ENCODE data around the gene IRF1.
"Not testable (repeated sequence)": the region's sequence is repeated elsewhere in the genome, so short reads cannot be mapped to it uniquely, and the experiment has no call there.

IRF1 gene

DNA sequence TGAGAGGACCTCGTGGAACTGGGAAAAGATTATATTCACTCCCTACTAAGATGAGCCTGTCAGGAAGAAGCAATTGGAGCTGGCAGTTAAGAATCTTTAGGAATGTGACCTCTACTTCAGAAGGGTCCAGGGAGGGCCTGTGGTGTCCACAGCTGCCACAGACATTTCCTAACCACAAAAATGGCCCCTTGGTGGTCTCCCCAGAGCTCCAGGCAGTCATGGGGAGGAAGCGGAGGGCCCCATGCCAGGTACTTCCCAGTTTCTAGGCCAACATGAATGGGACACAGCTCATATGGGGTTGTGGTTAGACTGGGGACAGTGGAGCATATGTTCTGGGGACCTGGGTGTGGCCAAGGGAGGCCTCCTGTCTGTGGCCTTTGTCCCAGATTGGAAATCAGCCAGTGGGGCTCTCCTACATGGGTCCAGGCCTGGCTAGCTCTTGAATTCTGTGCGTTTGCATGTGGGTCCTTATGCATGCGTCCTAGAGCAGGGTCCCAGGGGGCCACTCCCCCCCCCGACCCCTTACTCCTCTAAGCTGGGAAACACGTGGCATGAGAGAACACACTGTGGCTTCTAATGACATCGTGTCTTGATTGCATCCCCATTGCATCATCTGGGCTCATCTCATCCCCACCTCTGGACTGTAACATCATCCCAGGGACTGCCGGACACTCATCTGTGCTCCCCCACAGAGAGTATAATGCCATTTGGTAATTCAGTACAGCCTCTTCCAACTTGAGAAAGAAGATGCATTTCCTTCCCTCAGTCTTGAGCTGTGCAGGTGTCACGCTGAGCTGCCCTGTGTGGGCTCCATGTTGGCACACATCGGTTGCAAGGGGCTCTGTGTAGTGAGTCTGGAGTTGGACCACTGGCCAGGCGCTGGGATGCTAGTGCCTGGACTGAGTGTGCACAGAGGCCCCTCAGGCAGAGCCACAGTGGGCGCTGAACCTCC lies 31.3 kb downstream of the IRF1 start:
- DNase-seq: no peak

DNA sequence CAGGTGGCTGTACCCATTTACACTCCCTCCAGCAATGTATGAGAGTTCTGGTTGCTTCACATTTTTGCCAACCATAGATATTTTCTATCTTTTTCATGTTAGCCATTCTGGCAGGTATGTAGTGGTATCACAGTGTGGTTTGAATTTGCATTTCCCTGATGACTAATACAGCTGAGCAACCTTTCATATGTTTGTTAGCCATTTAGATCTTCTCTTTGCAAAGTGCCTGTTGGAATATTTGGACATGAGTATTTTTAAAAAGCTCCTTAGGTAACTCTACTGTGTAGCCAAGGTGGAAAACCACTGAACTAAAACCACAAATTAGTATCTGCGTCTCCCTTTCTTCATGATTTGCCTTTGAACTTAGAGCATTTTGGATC lies 31.9 kb downstream of the IRF1 start:
- DNase-seq: no peak

DNA sequence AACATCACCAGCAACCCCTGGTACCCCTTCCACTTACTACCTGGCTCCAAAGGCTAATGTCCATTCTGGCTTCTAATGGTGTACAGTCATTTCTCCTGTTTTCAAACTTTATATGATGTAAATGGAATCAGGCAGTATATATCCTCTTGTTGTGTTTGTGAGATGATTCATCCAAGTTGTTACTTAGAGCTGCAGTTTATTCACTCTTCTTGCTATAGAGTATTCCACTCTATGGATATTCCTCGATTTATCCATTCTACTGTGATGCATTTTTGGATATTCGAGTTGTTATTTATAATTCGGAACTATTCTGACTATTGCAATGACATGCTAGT lies 32.4 kb downstream of the IRF1 start:
- DNase-seq: no peak

- no peak for DNase-seq
Observed at GRCh38 chr5:132457371-132458225, 33.0 kb downstream of the IRF1 start.

GRCh38 chr5:132456987-132457361 lies 33.6 kb downstream of the IRF1 start:
- DNase-seq: no peak

GRCh38 chr5:132456296-132456986 lies 34.1 kb downstream of the IRF1 start:
- DNase-seq: peak; percentile 58

- DNase-seq: no peak
Observed at GRCh38 chr5:132455614-132456115, 34.9 kb downstream of the IRF1 start.

DNA sequence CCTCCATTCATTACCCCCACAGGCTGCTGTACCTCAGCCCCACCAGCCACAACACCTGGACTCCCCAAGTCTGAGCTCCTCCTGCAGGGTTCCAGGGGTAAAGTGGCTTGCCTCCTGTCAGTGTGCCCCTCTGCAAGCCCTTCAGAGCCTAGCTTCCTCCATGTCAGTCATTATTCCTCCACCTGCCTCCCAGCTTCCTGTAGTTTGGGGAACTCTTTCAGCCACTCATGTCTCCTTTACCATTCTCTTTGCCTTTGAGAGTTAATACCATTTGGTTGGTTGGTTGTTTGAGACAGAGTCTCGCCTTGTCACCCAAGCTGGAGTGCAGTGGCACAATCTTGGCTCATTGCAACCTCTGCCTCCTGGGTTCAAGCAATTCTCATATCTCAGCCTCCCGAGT lies 36.2 kb downstream of the IRF1 start:
- DNase-seq: no peak

DNA sequence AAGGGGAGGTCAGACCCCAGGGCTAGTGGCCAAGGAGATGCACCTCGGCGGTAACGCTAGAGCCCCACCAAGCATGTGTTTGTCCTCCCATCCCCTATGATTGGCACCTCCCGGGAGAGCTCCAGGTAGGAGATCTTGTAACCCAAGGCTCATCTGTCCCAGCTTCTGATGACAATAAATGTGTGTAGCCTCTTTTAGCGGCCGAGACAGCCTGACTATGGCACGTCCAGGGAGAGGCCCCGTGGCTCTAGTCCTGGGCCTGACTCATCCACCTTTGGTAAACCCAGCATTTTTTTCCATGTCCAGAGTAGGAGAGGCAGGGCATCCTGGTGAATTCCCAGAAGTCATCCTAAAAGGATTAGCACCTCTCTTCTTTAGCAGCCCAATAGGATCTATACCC lies 39.2 kb downstream of the IRF1 start:
- DNase-seq: no peak

DNA sequence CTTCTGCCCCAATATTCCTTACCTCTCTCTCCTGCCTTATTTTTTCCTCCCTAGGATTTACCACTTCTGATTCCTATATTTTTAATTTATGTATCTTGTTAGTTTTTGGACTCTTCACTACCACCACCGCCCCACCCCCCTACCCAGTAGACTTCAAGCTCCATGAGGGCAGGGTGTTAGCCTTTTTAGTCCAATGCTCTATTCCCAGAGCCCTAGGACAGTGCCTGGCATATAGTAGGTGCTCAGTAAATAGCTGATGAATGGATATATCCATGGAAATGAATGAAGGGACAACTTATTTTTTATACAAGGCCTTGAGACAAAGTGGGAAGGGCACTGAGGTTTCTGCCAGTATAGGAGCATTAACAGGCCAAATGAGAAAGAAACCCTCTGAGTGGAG lies 41.5 kb downstream of the IRF1 start:
- no peak for DNase-seq

- no peak for DNase-seq
Observed at GRCh38 chr5:132447196-132447595, 43.4 kb downstream of the IRF1 start.

- no peak for DNase-seq
Observed at GRCh38 chr5:132446621-132447020, 44.0 kb downstream of the IRF1 start.

- no peak for DNase-seq
Observed at GRCh38 chr5:132445930-132446329, 44.6 kb downstream of the IRF1 start.

DNA sequence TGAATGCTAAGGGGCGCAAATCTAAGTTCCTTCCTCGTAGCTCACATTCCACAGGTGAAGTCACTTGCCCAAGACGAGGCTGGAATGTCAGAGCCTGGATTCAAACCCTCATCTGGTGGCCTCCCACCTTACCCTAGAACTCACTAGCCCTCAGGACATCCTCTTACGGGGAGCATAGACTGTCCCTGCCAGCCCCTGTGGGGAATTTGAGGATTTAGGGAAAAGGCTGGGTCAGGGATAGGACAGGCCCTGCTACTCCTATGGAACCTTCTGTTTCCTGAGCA lies 45.0 kb downstream of the IRF1 start:
- no peak for DNase-seq

DNA sequence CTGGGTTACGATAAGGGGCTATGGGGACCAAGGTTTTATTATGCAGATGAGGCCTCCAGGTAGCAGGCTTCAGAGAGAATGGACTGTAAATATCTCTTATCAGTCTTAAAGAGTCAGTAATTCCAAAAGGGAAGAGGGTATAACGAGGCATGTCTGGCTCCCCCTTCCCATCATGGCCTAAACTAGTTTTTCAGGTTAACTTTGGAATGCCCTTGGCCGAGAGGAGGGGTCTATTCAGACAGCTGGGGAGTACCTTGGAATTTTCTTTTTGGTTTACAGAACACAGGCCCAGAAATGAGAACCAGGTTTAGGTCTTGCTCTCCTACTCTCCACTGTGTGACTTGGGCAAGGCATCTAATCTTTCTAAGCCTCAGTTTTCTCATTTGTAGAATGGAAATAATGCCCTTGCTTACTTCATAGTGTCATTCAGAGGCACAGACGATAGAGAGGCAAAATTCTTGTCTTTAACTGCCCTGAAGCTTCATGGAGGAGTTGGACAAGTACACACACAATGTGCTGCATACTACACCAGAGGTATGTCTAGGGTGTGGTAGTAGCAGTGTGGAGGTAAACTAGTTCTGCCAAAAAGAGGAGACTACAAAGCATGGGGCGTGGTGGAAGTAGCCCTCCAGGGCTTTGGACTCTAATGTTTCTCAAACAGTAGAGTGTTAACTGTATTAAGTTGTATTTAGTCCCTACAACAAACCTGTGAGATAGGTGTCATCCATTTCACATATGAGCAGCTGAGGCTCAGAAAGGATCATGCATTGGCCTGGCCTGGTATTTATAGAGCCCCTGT lies 45.5 kb downstream of the IRF1 start:
- DNase-seq: no peak

DNA sequence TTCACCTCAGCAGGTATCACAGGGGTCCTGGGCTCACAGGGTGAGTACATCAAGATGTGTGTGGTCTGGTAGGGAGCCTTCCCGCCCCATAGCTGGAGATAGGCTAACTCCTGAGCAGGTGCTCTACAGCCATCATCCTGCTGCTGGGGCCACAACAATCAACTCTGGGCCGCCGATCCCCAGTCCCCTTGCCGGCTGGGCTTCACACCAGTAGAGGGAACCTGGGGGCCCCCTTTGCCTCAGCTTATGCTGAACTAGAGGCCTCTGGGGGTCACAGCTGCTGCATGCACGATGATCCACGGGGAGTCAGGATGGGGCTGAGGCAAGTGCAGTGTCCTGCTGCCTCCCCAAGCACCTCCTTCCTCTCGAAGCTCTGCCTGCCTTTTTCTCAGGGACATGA lies 46.5 kb downstream of the IRF1 start:
- no peak for DNase-seq

- DNase-seq: no peak
Observed at GRCh38 chr5:132439521-132440089, 51.0 kb downstream of the IRF1 start.

DNA sequence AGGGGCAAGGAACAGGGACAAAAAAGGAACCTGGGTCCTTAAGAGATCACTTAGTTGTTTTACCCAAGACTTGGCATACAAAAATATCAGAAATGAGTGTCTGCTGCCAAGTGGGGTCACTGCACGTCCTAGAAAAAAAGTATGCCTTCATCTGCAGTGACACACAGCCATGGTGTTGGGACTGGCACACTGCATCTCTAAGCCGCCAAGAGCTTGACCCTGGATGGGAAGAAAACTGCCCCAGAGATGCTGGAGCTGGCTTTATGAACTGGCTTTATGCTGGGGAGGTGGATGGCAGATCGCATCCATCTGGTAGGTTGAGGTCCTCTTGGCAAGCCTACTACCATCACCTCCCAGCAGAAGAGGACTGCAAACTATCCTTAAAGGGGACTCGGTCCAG lies 51.7 kb downstream of the IRF1 start:
- DNase-seq: no peak

DNA sequence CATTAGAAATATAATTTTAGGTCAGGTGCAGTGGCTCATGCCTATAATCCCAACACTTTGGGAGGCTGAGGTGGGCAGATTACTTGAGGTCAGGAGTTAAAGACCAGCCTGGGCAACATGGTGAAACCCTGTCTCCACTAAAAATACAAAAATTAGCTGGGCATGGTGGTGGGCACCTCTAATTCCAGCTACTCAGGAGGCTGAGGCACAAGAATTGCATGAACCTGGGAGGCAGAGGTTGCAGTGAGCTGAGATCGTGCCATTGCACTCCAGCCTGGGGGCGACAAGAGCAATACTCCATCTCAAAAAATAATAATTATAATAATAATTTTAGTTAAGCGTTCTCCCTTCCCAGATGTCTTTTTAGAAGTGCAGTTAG lies 52.3 kb downstream of the IRF1 start:
- DNase-seq: not testable (repeated sequence)

- peak; percentile 55 for DNase-seq
Observed at GRCh38 chr5:132437604-132438266, 52.8 kb downstream of the IRF1 start.

- DNase-seq: no peak
Observed at GRCh38 chr5:132436936-132437335, 53.6 kb downstream of the IRF1 start.

- DNase-seq: no peak
Observed at GRCh38 chr5:132435886-132436285, 54.7 kb downstream of the IRF1 start.
